HG03280 (cell line): Measurements from ENCODE around the gene MCUR1.
"Not testable (repeated sequence)": the region's sequence is repeated elsewhere in the genome, so short reads cannot be mapped to it uniquely, and the experiment has no call there.

ENCODE experiments used
- ATAC-seq: cut with Tn5 transposase; IDR thresholded peaks from one replicate; pipeline ENCODE4 v1.9.1; 2021; ENCODE audit warnings: mild to moderate bottlenecking, moderate library complexity; ENCODE audit not compliant: unreplicated experiment

MCUR1 gene

GRCh38 chr6:13829419-13829818 lies 15.1 kb upstream of the MCUR1 start:
- not testable (repeated sequence) for ATAC-seq

GRCh38 chr6:13828656-13829301 lies 14.4 kb upstream of the MCUR1 start:
- ATAC-seq: not testable (repeated sequence)

- no peak for ATAC-seq
Measured at GRCh38 chr6:13827032-13827431, 12.7 kb upstream of the MCUR1 start.

- ATAC-seq: no peak
Measured at GRCh38 chr6:13825871-13826270, 11.5 kb upstream of the MCUR1 start.

- ATAC-seq: no peak
Measured at GRCh38 chr6:13818341-13818740, 4.0 kb upstream of the MCUR1 start.

- ATAC-seq: no peak
Measured at GRCh38 chr6:13814938-13815575, 700 bp upstream of the MCUR1 start.

GRCh38 chr6:13813621-13814175 lies 659 bp downstream of the MCUR1 start:
- ATAC-seq: peak; percentile 28

GRCh38 chr6:13813026-13813425 lies 1.3 kb downstream of the MCUR1 start:
- ATAC-seq: no peak

GRCh38 chr6:13812359-13812642 lies 2.1 kb downstream of the MCUR1 start:
- ATAC-seq: no peak

- no peak for ATAC-seq
Measured at GRCh38 chr6:13811627-13812358, 2.6 kb downstream of the MCUR1 start.

- ATAC-seq: no peak
Measured at GRCh38 chr6:13810688-13811446, 3.5 kb downstream of the MCUR1 start.

- no peak for ATAC-seq
Measured at GRCh38 chr6:13808801-13809200, 5.6 kb downstream of the MCUR1 start.

GRCh38 chr6:13807696-13808095 lies 6.7 kb downstream of the MCUR1 start:
- no peak for ATAC-seq

GRCh38 chr6:13803581-13803980 lies 10.8 kb downstream of the MCUR1 start:
- no peak for ATAC-seq

GRCh38 chr6:13800615-13801014 lies 13.7 kb downstream of the MCUR1 start:
- no peak for ATAC-seq

- ATAC-seq: no peak
Measured at GRCh38 chr6:13796781-13797180, 17.6 kb downstream of the MCUR1 start.

GRCh38 chr6:13795041-13795750 lies 19.2 kb downstream of the MCUR1 start:
- peak; percentile 96 for ATAC-seq

GRCh38 chr6:13794184-13794583 lies 20.2 kb downstream of the MCUR1 start:
- no peak for ATAC-seq

GRCh38 chr6:13789746-13790145 lies 24.6 kb downstream of the MCUR1 start:
- ATAC-seq: no peak

GRCh38 chr6:13788820-13789219 lies 25.5 kb downstream of the MCUR1 start:
- ATAC-seq: no peak

- no peak for ATAC-seq
Measured at GRCh38 chr6:13787137-13787536, 27.2 kb downstream of the MCUR1 start.
